ENCODE results near the gene PLBD1.

- TF ChIP-seq, protein P1, sequence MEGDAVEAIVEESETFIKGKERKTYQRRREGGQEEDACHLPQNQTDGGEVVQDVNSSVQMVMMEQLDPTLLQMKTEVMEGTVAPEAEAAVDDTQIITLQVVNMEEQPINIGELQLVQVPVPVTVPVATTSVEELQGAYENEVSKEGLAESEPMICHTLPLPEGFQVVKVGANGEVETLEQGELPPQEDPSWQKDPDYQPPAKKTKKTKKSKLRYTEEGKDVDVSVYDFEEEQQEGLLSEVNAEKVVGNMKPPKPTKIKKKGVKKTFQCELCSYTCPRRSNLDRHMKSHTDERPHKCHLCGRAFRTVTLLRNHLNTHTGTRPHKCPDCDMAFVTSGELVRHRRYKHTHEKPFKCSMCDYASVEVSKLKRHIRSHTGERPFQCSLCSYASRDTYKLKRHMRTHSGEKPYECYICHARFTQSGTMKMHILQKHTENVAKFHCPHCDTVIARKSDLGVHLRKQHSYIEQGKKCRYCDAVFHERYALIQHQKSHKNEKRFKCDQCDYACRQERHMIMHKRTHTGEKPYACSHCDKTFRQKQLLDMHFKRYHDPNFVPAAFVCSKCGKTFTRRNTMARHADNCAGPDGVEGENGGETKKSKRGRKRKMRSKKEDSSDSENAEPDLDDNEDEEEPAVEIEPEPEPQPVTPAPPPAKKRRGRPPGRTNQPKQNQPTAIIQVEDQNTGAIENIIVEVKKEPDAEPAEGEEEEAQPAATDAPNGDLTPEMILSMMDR (IDR thresholded peaks at IDR 0.05; ENCODE audit: insufficient read depth, low read length), result no peak
- TF ChIP-seq POLR2AphosphoS5 (IDR thresholded peaks at IDR 0.05; ENCODE audit: low read depth) (no peak), GABPA (IDR thresholded peaks at IDR 0.05; ENCODE audit: low read depth) (no peak)
Observed at GRCh38 chr12:14563046-14563445, 4.6 kb downstream of the PLBD1 start.
